Activated gamma-delta T cell treated with Interleukin-2 at 50 U/mL for 16 hours (primary cell): ENCODE measurements around the gene ELOVL6.
"Not testable (repeated sequence)": the region's sequence is repeated elsewhere in the genome, so short reads cannot be mapped to it uniquely, and the experiment has no call there.

Source experiments
- DNase-seq: peaks from one replicate; pipeline ENCODE4 v3.0.0-alpha.2; 2020

Gene ELOVL6

DNA sequence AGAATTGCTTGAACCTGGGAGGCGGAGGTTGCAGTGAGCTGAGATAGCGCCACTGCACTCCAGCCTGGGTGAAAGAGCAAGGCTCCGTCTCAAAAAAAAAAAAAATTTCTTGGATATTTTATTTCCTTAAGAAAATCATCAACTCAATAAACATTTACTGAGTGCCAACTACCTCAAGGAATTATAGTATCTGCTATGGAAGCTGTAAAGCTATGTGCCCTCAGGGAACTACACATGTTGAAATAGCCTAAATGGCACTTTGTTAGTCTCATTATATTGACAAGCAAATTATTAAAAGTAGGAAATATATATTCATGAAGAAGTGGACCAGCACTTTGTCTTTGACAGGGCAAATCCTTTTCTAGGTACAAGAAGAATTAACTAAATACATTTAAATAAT, 40.8 kb downstream of the ELOVL6 start:
- DNase-seq: no peak

DNA sequence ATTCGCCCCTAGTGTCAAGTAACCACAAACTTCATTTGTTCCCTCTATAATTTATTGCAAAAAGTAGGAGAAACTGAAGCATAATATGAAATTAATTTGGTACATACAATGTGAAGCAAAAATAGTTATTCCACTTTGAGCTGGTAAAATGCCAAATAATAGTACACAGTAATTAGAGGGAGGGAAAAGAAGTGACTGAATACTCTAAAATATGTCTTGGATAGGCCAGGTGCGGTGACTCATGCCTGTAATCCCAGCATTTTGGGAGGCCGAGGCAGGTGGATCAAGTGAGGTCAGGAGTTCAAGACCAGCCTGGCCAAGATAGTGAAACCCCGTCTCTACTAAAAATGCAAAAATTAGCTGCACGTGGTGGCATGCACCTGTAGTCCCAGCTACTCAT, 41.2 kb downstream of the ELOVL6 start:
- not testable (repeated sequence) for DNase-seq

DNA sequence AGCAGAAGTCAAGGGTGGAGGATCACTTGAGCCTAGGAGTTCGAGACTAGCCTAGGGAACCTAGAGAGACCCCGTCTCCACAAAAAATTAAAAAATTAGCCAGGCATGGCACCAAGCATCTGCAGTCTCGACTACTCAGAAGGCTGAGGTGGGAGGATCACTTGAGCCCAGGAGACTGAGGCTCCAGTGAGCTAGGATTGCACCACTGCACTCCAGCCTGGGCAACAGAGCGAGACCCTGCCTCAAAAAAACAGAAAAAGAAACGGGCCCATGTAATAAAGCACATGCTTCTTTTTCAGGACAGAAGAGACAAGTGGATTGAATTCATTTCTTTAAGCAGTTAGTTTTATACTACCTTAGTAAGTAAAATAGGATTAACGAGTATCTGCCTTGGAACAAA, 42.0 kb downstream of the ELOVL6 start:
- DNase-seq: no peak

DNA sequence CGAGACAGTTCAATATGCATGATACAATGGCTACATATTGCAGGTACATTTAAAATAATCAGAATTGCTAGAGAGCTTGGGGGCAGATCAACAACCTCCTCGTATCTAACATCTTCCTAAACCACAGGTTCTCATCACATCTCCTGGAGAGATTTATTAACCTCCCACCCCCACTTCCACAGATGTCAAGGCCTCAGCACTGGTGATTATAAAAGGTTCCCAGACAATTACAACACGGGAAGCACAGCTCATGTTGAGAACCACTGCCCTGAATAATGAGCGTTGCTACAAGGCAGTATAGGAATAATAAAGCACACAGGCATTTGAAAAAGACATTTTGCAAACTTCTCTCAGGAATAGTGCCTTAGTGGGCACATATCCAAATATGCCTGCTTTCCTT, 42.8 kb downstream of the ELOVL6 start:
- DNase-seq: no peak

DNA sequence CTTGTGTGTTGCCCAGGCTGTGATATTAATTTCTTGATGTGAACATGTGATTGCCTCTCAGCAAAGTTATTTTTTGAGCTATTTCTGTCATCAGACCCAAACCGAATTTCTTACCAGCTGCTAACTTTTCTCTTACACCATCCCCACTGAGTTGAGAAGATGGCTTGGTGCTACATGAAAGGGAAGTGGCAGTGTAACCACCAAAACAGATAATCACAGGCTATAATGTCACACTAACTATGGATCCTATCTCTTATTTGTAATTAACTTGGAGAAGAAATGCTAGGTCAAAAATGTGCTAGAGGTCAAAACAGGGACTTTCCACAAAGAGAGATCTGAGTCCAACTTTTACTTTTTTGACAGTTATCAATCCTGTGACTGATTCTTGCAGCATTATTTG, 43.8 kb downstream of the ELOVL6 start:
- DNase-seq: no peak

DNA sequence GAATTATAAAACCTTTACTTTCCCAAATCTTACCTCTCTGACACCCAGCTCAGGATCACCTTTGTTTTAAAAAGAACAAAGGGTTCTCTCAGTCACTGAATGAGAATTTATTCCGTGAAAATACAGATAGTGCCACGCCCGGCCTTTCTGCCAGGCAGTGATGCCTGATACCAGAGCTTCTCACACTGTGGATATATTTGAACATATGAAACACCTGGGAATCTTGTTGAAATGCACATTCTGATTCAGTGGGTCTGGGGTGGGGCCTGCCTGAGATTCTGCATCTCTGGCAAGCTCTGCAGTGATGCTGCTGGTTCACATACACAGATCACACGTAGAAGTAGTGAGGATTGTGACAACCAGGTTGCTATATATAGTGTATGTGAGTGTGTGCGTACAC, 46.0 kb downstream of the ELOVL6 start:
- no peak for DNase-seq

DNA sequence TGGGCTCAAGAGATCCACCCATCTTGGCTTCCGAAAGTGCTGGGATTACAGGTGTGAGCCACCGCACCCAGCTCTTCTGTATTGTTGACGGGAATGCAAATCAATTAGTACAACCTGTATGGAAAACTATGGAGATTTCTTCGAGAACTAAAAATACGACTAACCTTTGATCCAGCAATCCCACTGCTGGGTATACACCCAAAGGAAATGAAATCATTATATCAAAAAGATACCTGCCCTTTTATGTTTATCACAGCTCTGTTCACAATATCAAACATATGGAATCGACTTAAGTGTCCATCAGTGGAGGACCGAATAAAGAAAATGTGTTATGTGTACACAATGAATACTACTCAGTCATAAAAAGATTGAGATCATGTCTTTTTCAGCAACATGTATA, 49.3 kb downstream of the ELOVL6 start:
- DNase-seq: no peak

DNA sequence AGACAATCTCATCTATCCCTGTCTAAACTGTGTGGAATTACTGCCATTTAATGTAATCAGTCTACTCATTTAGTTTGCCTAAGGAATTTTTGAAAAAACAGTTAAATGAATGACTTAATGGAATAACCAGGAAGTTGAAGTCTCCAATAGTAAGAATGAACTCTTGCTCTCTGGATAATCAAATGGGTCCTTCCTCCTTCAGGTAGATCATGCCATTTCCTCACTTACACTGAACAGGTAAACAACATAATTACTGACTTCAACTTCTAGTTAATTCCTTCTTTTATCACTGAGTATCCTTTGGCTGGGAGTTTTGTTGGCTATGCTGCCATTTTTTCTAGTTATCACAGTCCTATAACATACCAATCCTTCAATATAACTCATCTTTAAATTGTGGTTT, 56.0 kb downstream of the ELOVL6 start:
- no peak for DNase-seq

DNA sequence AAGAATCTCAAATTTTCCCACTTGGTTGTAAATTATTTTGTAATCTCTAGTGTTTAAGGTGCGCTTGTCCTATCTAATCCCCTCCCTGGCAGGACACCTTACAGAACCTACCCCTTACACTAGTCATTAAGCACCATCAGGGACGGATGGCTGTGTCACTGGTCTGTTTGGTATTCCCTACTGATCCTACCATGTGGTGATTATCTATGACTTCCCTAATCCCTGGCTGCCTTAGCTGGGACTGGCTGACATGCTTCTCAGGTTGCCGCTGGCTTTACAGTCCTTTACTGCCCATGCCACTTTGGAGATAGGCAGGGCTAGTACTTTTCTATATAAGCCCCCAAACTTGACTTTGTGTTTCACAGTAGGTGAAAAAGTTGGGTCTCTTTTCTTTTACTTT, 58.6 kb downstream of the ELOVL6 start:
- DNase-seq: no peak

DNA sequence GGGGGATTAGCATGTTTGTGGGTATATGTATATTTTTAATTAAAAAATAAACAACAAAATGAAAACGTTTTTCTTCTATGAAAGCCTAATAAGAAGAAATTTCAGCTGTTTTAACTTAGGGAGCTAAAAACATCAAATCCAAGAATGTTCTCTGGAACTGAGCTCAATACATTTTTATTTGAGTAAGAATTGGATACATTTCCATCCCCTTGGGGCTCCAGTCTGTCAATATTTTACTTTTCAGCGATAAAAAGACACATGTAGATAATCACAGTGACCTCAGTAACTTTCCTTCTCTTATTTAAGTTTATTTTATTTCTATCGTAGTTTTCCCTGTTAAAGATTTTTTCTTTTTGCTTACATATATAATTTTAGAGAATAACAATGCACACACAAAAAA, 59.3 kb downstream of the ELOVL6 start:
- no peak for DNase-seq

DNA sequence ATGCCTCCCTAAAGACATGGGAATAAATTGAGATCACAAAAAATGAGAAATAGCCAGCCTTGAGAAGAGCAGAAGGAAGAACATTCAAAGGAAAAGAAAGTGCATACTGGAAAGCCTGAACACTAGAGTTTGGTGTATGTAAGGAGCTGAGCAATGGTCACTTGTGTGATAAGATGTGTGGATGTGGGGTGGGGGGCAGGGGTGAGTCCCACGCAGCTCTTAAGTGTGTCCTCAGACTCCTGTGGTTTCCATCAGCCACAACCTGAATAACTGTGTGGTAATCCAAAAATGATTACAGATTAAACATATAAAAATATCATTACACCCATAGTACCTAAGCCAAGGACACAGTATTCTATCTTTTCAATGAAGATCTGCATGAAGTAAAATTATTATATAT, 59.9 kb downstream of the ELOVL6 start:
- no peak for DNase-seq

DNA sequence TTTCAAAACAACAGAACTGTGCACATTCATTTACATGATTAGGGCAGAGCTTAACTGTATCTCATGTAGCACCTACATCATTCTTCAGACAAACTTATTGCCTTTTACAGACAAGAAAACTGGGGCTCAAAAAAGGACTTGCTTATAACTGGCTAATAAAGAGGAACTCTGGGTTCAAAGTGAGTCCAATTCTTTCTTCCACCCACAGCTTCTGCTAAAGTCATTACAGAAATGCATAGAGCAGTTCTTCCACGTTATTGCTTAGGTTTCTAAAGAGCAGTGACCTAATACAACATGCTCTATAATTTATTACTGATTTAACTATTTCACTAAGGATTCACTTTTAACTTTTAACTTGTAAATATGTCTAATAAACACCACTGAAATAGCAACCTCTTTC, 60.6 kb downstream of the ELOVL6 start:
- DNase-seq: no peak

DNA sequence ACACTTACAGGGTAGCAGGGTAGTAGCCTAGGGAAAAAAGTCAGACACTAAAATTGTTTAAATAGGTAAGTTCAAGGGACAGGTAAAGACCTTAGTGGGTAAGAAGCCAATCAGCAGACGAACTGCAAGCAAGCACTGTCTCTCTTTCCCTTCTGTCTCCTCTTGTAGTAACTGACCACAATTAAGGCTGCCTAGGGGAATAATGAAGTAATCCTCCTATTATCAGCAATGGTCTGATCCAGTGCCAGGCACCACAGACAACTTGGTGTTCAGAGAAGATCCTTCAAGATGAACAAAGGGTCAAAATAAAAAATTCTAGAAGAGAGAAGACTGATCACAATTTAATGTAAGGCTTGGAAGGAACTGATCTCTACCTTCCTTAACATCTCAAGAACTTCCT, 62.9 kb downstream of the ELOVL6 start:
- DNase-seq: no peak

DNA sequence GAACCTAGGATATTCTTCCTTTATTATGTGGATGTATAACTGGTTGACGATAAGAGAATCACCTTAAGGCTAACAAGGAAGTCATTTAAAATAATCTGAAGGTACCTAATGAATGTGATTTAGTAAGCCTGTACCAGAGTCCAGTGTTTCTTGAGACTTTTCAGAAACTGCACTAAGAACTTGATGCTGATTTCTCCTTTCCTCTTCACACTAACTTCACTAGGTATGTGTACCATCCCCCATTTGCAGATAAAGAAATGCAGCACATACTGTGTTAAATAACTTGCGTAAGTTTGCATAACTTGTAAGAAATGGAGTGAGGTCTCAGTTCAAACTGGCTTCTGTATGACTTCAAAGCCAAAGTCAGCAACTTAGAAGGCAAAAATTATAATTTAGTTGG, 63.3 kb downstream of the ELOVL6 start:
- DNase-seq: no peak

DNA sequence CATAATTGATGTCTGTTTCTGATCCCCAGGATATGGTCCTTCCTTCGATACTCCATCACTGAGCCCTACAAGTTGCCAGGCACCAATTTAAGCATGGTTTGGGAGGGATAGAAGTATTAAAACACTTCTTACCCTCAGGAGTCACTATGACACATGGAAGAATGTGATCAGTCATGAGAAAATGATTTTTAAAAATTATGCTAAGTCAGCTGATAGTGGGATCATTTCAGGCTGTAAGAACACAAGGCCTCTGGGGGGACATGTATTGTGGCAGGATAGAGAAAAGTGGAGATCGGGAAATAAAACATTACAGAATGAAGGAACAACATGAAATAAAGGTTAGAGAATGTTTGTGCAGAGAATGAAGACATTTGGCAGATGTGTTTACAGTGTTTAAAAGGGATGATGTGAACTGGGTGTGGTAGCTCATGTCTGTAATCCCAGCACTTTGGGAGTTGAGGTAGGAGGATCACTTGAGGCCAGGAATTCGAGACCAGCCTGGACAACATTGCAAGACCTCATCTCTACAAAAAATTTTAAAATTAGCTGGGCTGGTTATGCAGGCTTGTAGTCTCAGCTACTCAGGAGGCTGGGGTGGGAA, 64.0 kb downstream of the ELOVL6 start:
- DNase-seq: no peak

DNA sequence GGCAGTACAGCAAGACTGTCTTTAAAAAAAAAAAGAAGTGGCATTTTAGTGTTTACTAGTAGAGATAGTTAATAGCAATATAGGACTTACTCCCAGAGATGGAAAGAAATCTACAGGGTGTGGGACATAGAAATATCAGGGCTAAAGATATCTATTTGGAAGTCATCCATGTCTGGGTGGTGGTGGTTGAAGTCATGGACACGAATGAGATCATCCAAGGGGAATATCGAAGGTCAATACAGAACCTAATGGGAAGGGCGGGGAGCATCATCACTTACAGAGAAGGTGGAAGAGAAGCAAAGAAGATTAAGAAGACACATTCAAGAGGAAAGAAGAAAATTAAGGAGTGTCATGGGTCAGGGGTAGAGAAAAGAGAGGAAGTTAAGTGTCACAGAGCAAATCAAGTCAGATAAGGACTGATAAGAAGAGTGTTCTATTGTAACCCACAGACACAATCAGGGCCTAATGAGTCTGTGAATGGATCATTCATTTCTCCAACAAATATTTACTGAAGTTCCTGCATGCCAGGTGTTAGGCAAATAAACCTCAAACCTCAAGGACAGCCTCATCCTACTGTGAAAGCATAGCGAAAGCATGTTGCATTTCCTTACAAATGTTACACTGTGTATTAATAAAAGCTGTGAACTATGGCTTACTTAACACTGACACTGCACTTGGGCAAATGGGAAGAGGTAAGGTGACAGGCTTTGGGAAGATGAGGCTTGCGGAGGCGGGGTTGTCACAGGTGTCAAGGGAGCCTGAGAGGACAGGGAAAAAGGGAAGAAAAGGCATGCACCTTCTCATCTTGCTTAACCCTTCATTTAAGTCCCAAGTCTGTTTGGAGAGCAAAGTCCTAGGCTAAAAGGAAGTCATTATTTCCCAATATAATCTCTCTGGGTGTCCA, 65.3 kb downstream of the ELOVL6 start:
- no peak for DNase-seq

DNA sequence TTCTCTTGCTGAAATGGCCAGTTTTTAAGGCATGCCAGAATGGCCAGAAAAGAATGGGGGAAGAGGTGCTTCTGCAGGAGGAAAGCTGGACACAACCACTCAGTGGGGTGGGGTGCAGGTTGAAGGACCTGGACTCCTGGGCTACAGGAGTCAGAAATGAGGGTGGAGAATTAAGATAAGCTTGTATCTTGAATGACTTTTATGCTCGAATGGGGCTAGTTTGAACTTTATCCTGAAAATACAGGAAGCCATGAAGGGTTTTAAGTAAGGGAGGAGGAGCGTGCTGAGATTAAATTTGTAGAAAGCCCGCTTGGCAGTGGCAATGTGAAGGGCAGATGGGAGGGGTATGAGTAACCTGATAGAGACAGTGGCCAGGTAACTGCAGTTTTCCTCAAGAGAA, 66.5 kb downstream of the ELOVL6 start:
- no peak for DNase-seq

DNA sequence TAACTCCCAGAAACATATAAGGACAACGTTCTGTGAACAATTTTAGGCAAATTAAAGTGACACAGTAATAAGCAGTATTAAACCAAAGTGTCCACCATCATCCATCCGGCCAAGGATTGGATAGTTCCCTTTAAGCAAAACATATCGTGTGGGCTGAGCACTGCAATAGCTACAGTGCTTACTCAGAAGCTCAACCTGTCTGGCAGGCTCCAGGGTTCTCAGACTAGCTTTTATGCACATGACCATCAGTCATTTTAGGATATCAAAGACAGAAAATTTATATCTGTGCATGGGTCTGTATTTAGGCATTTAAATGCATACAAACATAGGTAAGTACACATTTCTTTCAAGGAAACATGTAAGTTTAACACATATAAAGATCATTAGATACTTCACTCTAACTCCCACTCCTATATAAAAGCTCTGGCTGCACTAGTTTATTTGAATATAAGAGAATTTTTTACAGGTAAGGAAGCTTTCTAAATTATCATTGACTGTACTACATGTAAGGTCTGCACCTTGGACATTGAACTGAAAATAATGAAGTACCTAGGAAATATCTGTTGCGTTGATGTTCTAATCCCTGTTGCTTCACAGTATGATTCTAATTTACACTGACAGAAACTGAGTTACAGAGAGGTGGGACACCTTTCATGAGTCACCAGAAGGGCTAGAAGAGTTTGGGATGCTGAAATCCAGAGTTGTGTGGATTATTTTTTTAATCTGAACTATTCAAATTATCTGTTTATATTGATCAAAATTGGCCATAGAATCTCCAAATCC, 67.6 kb downstream of the ELOVL6 start:
- no peak for DNase-seq

DNA sequence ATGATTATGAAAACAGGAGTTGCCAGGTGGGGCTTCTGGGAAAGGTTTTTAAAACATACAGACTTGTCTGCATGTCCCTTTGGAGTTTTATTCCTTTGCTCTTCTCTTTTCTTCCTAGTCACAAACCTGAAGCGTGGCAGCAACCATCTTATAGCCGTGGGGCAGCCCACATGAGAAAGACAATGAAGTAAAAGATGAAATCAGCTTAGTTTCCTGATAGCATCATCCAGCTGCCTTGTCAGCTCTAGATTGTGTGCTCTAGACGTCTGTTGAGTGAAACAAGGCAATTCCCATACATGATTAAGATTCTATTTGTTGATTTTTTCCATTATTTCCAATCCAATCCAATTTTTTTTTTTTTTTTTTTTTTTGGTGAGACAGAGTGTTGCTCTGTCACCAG, 68.9 kb downstream of the ELOVL6 start:
- no peak for DNase-seq

DNA sequence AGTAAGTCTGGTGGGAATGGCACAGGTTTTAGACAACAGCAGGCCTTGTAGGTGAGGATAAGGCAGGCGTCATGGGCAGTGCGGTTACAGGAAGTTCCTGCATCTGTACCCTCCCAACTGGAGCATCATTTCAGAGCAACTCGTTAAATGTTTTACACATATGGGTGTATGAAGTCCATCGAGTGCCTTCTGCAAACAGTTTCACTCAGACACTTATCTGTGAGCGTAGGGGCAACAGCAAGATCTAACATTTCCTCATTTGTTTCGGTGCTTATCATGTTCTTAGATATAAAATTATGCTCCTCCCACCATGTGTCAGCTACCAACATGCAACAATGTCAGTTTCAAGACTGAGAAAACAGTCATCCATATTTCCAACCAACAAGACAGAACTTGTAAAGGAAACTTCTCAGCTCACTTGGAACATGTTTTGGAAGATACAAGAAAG, 69.9 kb downstream of the ELOVL6 start:
- no peak for DNase-seq

DNA sequence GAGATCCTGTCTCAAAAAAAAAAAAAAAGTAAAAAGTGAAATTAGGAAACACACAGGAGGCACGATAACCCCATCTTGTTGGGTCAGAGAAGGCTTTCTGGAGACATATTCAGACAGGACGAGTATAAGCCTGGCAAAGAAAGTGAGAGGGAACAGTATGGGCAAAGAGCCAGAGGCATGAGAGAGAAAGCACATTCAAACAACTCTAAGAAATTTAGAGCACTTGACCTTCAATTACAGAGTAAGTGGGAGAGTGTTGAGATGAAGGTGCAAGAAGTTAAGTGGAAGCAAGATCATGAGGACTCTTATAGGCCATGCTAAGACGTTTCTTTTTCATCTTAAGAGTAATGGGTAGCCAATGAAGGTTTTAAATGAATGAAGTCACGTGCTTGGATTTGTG, 70.4 kb downstream of the ELOVL6 start:
- DNase-seq: no peak

DNA sequence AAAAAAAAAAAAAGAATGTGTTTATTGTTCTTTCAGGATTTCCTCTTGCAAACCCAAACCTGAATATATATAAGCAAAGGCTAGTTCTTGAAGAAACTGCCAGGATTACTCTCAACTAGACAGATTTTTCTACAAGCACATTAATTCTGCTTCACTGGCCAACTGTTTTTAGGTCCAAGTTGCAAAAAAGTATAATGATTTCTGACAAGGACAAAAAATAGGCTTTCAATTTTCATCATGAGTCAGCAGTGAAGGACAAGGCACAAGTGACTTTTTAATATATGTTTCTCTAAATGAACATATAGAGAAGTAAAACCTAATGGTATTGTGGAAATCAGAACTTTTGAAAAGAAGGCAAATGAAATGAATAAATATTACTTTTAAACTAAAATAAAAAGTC, 73.7 kb downstream of the ELOVL6 start:
- no peak for DNase-seq

DNA sequence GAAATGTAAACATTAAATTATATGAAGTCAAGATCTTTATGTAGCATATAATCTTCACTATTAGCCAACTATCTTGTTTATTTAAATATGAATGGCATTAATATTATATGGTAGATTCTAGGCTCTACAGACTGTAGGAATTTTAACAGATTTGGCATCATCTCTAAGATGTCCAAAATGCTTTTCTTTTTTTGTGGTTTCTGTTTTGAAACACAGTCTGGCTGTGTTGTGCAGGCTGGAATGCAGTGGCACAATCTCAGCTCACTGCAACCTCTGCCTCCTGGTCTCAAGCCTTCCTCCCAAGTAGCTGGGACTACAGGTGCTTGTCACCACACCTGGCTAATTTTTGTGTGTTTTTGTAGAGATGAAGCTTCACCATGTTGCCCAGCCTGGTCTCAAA, 76.2 kb downstream of the ELOVL6 start:
- no peak for DNase-seq

DNA sequence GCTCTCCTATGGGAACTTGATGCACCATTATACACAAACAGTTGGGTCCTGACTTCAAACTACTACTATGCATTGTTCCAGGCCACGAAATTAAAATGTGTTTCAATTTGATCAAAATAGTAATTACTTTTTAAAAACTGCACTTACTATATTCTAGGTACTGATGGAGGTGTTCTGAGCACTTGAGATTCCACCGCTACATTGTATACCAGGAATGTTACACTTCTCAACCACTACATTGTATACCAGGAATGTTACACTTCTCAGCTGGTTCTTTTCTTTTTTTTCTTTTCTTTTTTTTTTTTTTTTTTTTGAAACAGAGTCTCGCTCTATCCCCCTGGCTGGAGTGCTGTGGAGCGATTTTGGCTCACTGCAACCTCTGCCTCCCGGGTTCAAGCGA, 77.9 kb downstream of the ELOVL6 start:
- DNase-seq: no peak
